NCI-H774 (cell line): ENCODE measurements around the gene CFAP20DC.
"Not testable (repeated sequence)": the region's sequence is repeated elsewhere in the genome, so short reads cannot be mapped to it uniquely, and the experiment has no call there.

ENCODE experiments used
- DNase-seq: peaks from one replicate; lab custom pipeline; 2025; lab: John Stamatoyannopoulos, UW

The CFAP20DC gene

GRCh38 chr3:59017617-59017984, 32.2 kb downstream of the CFAP20DC start:
- DNase-seq: no peak

- no peak for DNase-seq
These were observed 32.8 kb downstream of the CFAP20DC start for GRCh38 chr3:59016930-59017616.

- DNase-seq: no peak
These were observed 36.2 kb downstream of the CFAP20DC start for GRCh38 chr3:59013611-59014010.

GRCh38 chr3:59006634-59007517, 42.9 kb downstream of the CFAP20DC start:
- no peak for DNase-seq

- no peak for DNase-seq
These were observed 48.1 kb downstream of the CFAP20DC start for GRCh38 chr3:59001675-59002074.

GRCh38 chr3:58999774-59000160, 50.1 kb downstream of the CFAP20DC start:
- DNase-seq: no peak

GRCh38 chr3:58999134-58999773, 50.6 kb downstream of the CFAP20DC start:
- no peak for DNase-seq

- DNase-seq: no peak
These were observed 51.2 kb downstream of the CFAP20DC start for GRCh38 chr3:58998476-58999117.

- DNase-seq: no peak
These were observed 53.1 kb downstream of the CFAP20DC start for GRCh38 chr3:58996730-58997129.

GRCh38 chr3:58994746-58995330, 55.0 kb downstream of the CFAP20DC start:
- DNase-seq: peak; percentile 9

- DNase-seq: no peak
These were observed 56.3 kb downstream of the CFAP20DC start for GRCh38 chr3:58993547-58993946.

GRCh38 chr3:58991623-58992022, 58.2 kb downstream of the CFAP20DC start:
- no peak for DNase-seq

GRCh38 chr3:58991026-58991425, 58.8 kb downstream of the CFAP20DC start:
- DNase-seq: no peak

GRCh38 chr3:58989955-58990354, 59.9 kb downstream of the CFAP20DC start:
- DNase-seq: no peak

GRCh38 chr3:58989163-58989562, 60.7 kb downstream of the CFAP20DC start:
- DNase-seq: no peak

GRCh38 chr3:58988041-58988440, 61.8 kb downstream of the CFAP20DC start:
- no peak for DNase-seq

GRCh38 chr3:58986654-58987053, 63.2 kb downstream of the CFAP20DC start:
- no peak for DNase-seq

GRCh38 chr3:58979840-58980239, 70.0 kb downstream of the CFAP20DC start:
- no peak for DNase-seq

GRCh38 chr3:58973796-58974195, 76.0 kb downstream of the CFAP20DC start:
- DNase-seq: no peak

- not testable (repeated sequence) for DNase-seq
These were observed 82.0 kb downstream of the CFAP20DC start for GRCh38 chr3:58967866-58968265.

GRCh38 chr3:58965865-58966264, 84.0 kb downstream of the CFAP20DC start:
- DNase-seq: no peak

GRCh38 chr3:58963928-58964503, 85.8 kb downstream of the CFAP20DC start:
- DNase-seq: no peak
